Cardiac muscle cell (in vitro differentiated cells and primary cell): Measurements from ENCODE around the gene OR2D3. TPM values are rescaled to one million over a fixed set of nuclear protein-coding genes. Genes with fewer than 3 reads are reported as not detected.
"Not testable (repeated sequence)": the region's sequence is repeated elsewhere in the genome, so short reads cannot be mapped to it uniquely, and the experiment has no call there.

Experiments
- DNase-seq, 2 donors: peaks; one replicate each; pipeline versions ENCODE4 v3.0.0 to v3.0.0-alpha.2; 2010 to 2017; ENCODE audit warnings: low read depth in 1 of 2, low spot score in 1 of 2
- H3K27ac ChIP-seq: fragments of 200-600 bp; sonication (generic); 2 replicates; pipeline ENCODE4 v1.5.1; 2016
- H3K27me3 ChIP-seq: fragments of 200-600 bp; sonication (generic); 2 replicates; pipeline ENCODE4 v1.6.0; 2016; ENCODE audit warnings: control low read depth
- H3K36me3 ChIP-seq: fragments of 200-600 bp; sonication (generic); 2 replicates; pipeline ENCODE4 v1.5.1; 2016; ENCODE audit warnings: control low read depth
- H3K4me1 ChIP-seq: fragments of 200-600 bp; sonication (generic); 2 replicates; pipeline ENCODE4 v1.8.1; 2017; ENCODE audit warnings: low read depth, mild to moderate bottlenecking, mixed run types
- H3K4me3 ChIP-seq: fragments of 200-600 bp; sonication (generic); 2 replicates; pipeline ENCODE4 v1.5.1; 2016; ENCODE audit warnings: mild to moderate bottlenecking
- H3K9me3 ChIP-seq: fragments of 200-600 bp; sonication (generic); 2 replicates; pipeline ENCODE4 v1.5.1; 2017; ENCODE audit warnings: low read depth, mild to moderate bottlenecking, control low read depth
- polyA plus RNA-seq: library from polyadenylated mRNA; unstranded; fragments of >200 nt; fragmentation: Nextera tagmentation; extraction: Ambion mirVana; gene quantifications from 2 replicates; pipeline ENCODE4 v1.2.1, GENCODE V29; 2016
- total RNA-seq: library from RNA; depleted of rRNA; stranded (reverse); fragments of >200 nt; gene quantifications from 2 replicates; pipeline ENCODE4 v1.2.3, GENCODE V29; 2016
- TF ChIP-seq, protein P1 (sequence below): IDR thresholded peaks from 2 replicates; pipeline ENCODE4 v1.5.1; 2012; ENCODE audit warnings: low read depth, mild to moderate bottlenecking, low read length

Gene OR2D3
- total and polyA plus RNA-seq, 2 experiments from 2014 or later: 0.51 TPM; not detected in 1

DNA sequence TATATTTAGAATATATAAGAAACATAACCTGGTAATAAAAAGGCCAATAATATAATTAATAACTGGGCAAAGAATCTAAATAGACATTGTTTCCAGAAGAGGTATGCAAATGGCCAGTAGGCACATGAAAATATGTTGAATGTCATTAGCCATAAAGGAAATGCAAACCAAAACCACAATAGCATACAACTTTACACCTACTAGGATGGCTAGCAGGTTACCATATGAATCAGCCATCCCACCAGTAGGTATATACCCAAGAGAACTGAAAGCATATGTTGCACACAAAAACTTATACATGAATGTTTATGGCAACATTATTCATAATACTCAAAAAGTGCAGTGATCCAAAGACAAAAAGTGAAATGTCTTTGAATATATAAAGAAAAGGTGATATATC is 25.8 kb upstream of the OR2D3 start:
- Histone ChIP-seq H3K4me1 (no peaks in the 10 kb centered on the region), H3K36me3 (no peaks in the 10 kb centered on the region), H3K27ac (no peak overlapping the region), H3K9me3 (no peaks in the 10 kb centered on the region), H3K27me3 (peaks cover 5% of the 10 kb centered on the region), H3K4me3 (no peak overlapping the region)
- no peak for DNase-seq
- TF ChIP-seq, protein P1, sequence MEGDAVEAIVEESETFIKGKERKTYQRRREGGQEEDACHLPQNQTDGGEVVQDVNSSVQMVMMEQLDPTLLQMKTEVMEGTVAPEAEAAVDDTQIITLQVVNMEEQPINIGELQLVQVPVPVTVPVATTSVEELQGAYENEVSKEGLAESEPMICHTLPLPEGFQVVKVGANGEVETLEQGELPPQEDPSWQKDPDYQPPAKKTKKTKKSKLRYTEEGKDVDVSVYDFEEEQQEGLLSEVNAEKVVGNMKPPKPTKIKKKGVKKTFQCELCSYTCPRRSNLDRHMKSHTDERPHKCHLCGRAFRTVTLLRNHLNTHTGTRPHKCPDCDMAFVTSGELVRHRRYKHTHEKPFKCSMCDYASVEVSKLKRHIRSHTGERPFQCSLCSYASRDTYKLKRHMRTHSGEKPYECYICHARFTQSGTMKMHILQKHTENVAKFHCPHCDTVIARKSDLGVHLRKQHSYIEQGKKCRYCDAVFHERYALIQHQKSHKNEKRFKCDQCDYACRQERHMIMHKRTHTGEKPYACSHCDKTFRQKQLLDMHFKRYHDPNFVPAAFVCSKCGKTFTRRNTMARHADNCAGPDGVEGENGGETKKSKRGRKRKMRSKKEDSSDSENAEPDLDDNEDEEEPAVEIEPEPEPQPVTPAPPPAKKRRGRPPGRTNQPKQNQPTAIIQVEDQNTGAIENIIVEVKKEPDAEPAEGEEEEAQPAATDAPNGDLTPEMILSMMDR: no peak

DNA sequence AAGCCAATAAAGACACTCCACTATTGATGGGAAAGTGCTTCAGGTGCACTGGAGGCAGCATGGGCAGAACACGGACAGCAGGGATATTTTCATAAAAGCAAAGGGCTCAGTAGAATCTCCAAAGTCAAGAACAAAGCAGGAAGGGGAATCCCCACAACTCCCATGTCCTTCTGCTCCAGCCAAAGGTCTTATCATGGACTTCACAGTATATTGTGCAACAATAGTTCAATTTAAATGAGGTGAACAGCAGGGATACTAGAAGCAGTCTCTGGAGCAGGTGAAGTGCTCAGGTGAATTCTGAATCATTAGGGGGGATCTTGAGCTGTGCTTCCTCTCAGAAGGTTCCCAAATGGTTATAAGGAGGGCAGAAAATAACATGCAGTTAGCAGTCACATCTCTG is 21.9 kb upstream of the OR2D3 start:
- TF ChIP-seq, protein P1: no peak
- H3K27ac ChIP-seq: no peak overlapping the region
- no peaks in the 10 kb centered on the region for H3K9me3 ChIP-seq
- DNase-seq: no peak
- no peaks in the 10 kb centered on the region for H3K4me1 ChIP-seq
- no peak overlapping the region for H3K4me3 ChIP-seq
- peaks cover 5% of the 10 kb centered on the region for H3K27me3 ChIP-seq
- H3K36me3 ChIP-seq: no peaks in the 10 kb centered on the region

DNA sequence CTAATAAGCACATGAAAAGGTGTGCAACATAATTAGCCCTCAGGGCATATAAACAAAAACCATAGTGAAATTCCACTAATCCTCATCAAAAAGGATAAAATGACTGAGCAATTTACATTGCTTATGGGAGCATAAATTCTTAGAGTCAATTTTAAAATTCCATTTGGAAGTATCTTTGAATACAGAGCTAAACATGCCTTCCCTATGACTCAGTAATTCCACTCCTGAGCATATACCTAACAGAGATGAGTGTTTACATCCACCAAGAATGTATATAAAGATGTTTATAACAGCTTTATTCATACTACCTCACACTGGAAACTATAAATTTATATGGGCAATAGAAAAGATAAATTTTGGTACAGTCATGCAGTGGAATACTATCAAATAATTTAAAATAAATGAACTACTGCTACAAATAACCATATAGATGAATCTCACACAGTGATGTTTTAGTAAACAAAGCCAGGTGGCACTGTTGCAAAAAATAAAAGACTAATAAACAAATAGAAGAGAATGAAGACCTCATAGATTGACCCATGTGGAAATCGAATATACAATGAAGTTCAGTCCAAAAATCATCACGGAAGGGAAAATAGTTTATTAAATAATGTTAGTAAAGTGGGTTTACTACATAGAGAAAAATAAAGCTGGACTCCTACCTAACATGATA is 20.3 kb upstream of the OR2D3 start:
- no peak overlapping the region for H3K4me3 ChIP-seq
- no peaks in the 10 kb centered on the region for H3K9me3 ChIP-seq
- DNase-seq: no peak
- H3K27ac ChIP-seq: no peak overlapping the region
- no peaks in the 10 kb centered on the region for H3K36me3 ChIP-seq
- no peaks in the 10 kb centered on the region for H3K4me1 ChIP-seq
- H3K27me3 ChIP-seq: peaks cover 5% of the 10 kb centered on the region
- TF ChIP-seq, protein P1: no peak

DNA sequence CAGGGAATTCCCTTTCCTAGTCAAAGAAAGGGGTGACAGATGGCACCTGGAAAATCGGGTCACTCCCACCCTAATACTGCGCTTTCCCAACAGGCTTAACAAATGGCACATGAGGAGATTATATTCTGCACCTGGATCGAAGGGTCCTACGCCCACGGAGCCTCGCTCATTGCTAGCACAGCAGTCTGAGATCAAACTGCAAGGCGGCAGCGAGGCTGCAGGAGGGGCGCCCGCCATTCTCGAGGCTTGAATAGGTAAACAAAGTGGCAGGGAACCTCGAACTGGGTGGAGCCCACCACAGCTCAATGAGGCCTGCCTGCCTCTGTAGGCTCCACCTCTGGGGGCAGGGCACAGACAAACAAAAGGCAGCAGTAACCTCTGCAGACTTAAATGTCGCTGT is 16.0 kb upstream of the OR2D3 start:
- not testable (repeated sequence) for H3K4me1 ChIP-seq, H3K36me3 ChIP-seq, H3K4me3 ChIP-seq, H3K27ac ChIP-seq, DNase-seq, H3K27me3 ChIP-seq, H3K9me3 ChIP-seq

DNA sequence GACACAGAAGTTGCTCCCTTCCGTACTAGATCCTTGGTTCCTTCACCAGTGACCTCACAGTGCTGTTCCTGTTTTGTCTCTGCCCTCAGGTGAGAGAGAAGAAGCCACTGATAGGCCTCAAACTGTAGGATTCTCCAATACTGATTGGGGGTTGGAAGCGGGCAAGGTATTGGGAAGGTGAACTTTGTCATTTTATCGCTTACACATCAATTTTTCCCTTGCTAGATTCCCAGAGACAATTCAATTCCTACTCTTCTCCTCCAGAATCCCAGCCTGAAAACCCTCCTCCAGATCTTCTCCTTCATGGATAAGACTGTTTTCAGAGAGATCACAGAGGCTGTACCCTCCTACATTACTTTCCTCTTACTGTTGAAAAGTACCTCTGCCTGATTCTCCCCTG is 9.4 kb upstream of the OR2D3 start:
- TF ChIP-seq, protein P1: no peak
- no peaks in the 10 kb centered on the region for H3K36me3 ChIP-seq
- no peaks in the 10 kb centered on the region for H3K27me3 ChIP-seq
- no peaks in the 10 kb centered on the region for H3K9me3 ChIP-seq
- H3K4me3 ChIP-seq: no peak overlapping the region
- H3K27ac ChIP-seq: no peak overlapping the region
- no peak for DNase-seq
- no peaks in the 10 kb centered on the region for H3K4me1 ChIP-seq

DNA sequence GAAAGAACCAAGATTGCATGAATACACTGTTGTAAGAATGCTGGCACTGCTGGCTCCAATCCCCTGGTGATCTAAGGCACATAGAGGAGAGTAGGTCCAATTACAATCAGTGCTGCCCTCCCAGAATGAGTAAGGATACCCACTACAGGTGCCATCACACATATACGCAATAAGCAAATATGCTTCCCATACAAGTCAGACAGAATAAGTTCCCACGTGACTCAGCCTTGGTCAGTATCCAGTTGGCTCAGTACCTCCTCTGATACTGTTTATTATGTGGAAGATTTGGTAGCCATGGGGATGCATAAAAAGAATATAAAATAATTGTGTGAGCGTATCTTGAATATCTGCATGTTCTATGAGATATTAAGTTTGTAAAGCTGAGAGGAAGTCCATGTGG is 8.9 kb upstream of the OR2D3 start:
- TF ChIP-seq, protein P1: no peak
- Histone ChIP-seq H3K27me3 (no peaks in the 10 kb centered on the region), H3K4me3 (no peak overlapping the region), H3K4me1 (no peaks in the 10 kb centered on the region), H3K27ac (no peak overlapping the region), H3K9me3 (no peaks in the 10 kb centered on the region), H3K36me3 (no peaks in the 10 kb centered on the region)
- peak in 1 of 2 donors; percentile 45 for DNase-seq
